ENCODE measurements around the gene ELK4. TPM values are rescaled to one million over a fixed set of nuclear protein-coding genes. Genes with fewer than 3 reads are reported as not detected.

The ELK4 gene
- total RNA-seq, 1 donor from 2014 or later, result 36.6 TPM

GRCh38 chr1:205584732-205585131 is 47.1 kb downstream of the ELK4 start:
- peaks cover 5% of the 10 kb centered on the region for H3K27me3 Mint-ChIP-seq (ENCODE audit: insufficient read depth, low read depth)
- H3F3A ChIP-seq (ENCODE audit: low read depth), result no peaks in the 10 kb centered on the region
- no peak for DNase-seq (ENCODE audit: low spot score)
- no peaks in the 10 kb centered on the region for H3K79me2 ChIP-seq (ENCODE audit: low read depth)
- H3K36me3 ChIP-seq, result no peaks in the 10 kb centered on the region
- peaks cover 6% of the 10 kb centered on the region for H3K4me1 ChIP-seq
- peaks cover 21% of the 10 kb centered on the region for H3K4me1 Mint-ChIP-seq
- no peaks in the 10 kb centered on the region for H3K9me3 ChIP-seq (ENCODE audit: low read depth)
- no peak overlapping the region for H3K4me2 ChIP-seq
- H3K9me3 Mint-ChIP-seq, result no peaks in the 10 kb centered on the region
- H3K4me3 ChIP-seq, result no peak overlapping the region
- no peak overlapping the region for H3K27ac Mint-ChIP-seq
- no peak overlapping the region for H3K9ac ChIP-seq
- no peak overlapping the region for H3K27ac ChIP-seq
- H3K36me3 Mint-ChIP-seq, result no peaks in the 10 kb centered on the region
- H3K4me3 Mint-ChIP-seq, result no peak overlapping the region
- H4K20me1 ChIP-seq (ENCODE audit: low read depth), result no peaks in the 10 kb centered on the region
- TF ChIP-seq EZH2 (IDR thresholded peaks at IDR 0.05), result no peak
- no peak for TF ChIP-seq EZH2phosphoT487 (IDR thresholded peaks at IDR 0.05)
- TF ChIP-seq CTCF (IDR thresholded peaks at IDR 0.05), result peak; percentile 57
- no peaks in the 10 kb centered on the region for H3K27me3 ChIP-seq
- no peak overlapping the region for H2AFZ ChIP-seq (replicated peaks)

DNA sequence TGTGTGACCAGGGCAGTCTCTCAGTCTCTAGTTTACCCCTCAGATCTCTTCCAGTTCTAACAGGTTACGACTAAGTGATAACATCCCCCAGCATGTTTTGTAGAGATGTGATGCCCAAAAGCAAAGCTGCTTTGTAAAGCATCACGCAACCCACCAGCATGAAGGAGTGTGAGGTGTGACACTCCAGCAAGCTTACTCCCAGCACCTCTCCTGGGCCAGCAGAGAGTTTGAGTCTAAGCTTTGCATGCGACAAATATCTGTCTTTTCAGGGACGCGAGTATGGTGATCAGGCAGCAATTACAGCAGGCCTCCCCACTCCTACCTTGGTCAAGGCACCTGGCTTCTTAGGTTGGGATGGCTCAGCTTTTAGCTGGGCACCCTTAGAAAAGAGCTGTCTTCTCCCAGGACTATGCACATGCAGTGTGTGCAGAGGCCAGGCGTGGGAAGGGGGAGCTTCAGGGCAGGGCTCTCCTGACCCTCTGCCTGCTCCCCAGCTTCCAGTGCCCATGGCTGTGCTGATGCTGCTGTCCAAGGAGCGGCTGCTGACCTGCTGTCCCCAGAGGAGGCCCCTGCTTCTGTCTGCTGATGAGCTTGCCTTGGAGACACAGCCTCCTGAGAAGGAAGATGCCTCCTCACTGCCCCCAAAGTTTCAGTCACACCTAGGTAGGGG is 48.2 kb downstream of the ELK4 start:
- H3K9me3 Mint-ChIP-seq, result no peaks in the 10 kb centered on the region
- H3K36me3 Mint-ChIP-seq, result no peaks in the 10 kb centered on the region
- Histone ChIP-seq H3K4me2 (no peak overlapping the region), H3K36me3 (no peaks in the 10 kb centered on the region), H3K27ac (no peak overlapping the region), H3F3A (ENCODE audit: low read depth) (no peaks in the 10 kb centered on the region), H3K27me3 (peaks cover 1% of the 10 kb centered on the region), H3K9ac (no peak overlapping the region), H2AFZ (replicated peaks) (no peak overlapping the region), H3K9me3 (ENCODE audit: low read depth) (no peaks in the 10 kb centered on the region), H3K79me2 (ENCODE audit: low read depth) (no peaks in the 10 kb centered on the region), H4K20me1 (ENCODE audit: low read depth) (no peaks in the 10 kb centered on the region), H3K4me1 (peaks cover 10% of the 10 kb centered on the region), H3K4me3 (no peak overlapping the region)
- peak overlapping the region; percentile 38 for H3K4me3 Mint-ChIP-seq
- no peak for DNase-seq (ENCODE audit: low spot score)
- TF ChIP-seq CTCF (IDR thresholded peaks at IDR 0.05) (no peak), EZH2 (IDR thresholded peaks at IDR 0.05) (no peak), EZH2phosphoT487 (IDR thresholded peaks at IDR 0.05) (no peak)
- H3K27me3 Mint-ChIP-seq (ENCODE audit: insufficient read depth, low read depth), result peaks cover 4% of the 10 kb centered on the region
- H3K4me1 Mint-ChIP-seq, result peaks cover 21% of the 10 kb centered on the region
- peak overlapping the region; percentile 76 for H3K27ac Mint-ChIP-seq

- Mint-ChIP-seq H3K27ac (no peak overlapping the region), H3K9me3 (no peaks in the 10 kb centered on the region), H3K27me3 (ENCODE audit: insufficient read depth, low read depth) (peaks cover 10% of the 10 kb centered on the region), H3K4me1 (peaks cover 28% of the 10 kb centered on the region), H3K36me3 (no peaks in the 10 kb centered on the region), H3K4me3 (no peak overlapping the region)
- Histone ChIP-seq H2AFZ (replicated peaks) (no peak overlapping the region), H4K20me1 (ENCODE audit: low read depth) (no peaks in the 10 kb centered on the region), H3K4me1 (peaks cover 10% of the 10 kb centered on the region), H3F3A (ENCODE audit: low read depth) (no peaks in the 10 kb centered on the region), H3K36me3 (no peaks in the 10 kb centered on the region), H3K4me3 (no peak overlapping the region), H3K27ac (no peak overlapping the region), H3K79me2 (ENCODE audit: low read depth) (no peaks in the 10 kb centered on the region), H3K9ac (no peak overlapping the region), H3K9me3 (ENCODE audit: low read depth) (no peaks in the 10 kb centered on the region), H3K27me3 (peaks cover 11% of the 10 kb centered on the region), H3K4me2 (no peak overlapping the region)
- no peak for TF ChIP-seq CTCF (IDR thresholded peaks at IDR 0.05)
- TF ChIP-seq EZH2phosphoT487 (IDR thresholded peaks at IDR 0.05), result no peak
- TF ChIP-seq EZH2 (IDR thresholded peaks at IDR 0.05), result no peak
- no peak for DNase-seq (ENCODE audit: low spot score)
Observed at GRCh38 chr1:205582471-205583291, 49.1 kb downstream of the ELK4 start.
